ENCODE data around the gene EEFSEC.

EEFSEC gene

DNA sequence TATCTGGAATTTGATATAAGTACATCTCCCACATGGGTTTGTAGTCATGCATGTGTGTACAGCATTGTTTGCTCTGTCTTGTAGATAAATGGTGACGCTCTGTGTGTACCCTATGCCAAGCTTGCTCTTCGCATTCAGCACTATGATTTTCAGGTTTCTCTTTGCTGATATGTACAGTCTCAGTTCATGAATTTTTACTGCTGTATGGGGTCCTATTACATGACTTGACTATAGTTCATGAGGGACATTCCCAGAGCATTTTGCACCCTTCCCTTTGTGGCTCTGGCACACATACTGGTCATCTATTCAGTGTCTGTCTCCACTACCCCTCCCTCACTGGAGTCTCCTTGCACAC, 132.7 kb downstream of the EEFSEC start:
- no peak overlapping the region for H3K4me3 ChIP-seq (ENCODE audit: low read depth, low read length)
- no peak for TF ChIP-seq CTCF (IDR thresholded peaks at IDR 0.05; ENCODE audit: borderline replicate concordance, insufficient read depth, low read depth, low read length)

DNA sequence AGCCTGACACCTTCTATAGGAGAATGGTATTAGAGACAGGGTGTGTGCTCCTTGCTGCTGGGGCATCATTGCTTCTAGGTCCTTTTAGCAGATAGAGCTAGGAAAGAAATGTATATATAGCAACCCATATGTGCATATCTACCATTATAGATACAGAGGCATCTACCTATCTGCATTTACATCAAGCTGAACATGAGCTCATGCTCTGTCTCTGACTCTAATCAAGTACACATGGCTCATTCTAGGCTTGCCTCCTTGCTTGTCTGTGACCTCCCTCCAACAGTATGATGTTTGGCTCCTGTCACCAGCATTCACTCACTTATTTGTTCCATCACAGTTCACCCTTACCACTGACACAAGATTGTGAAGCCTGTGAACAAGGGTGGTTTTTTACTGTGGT, 133.4 kb downstream of the EEFSEC start:
- TF ChIP-seq CTCF (IDR thresholded peaks at IDR 0.05; ENCODE audit: borderline replicate concordance, insufficient read depth, low read depth, low read length): no peak
- H3K4me3 ChIP-seq (ENCODE audit: low read depth, low read length): no peak overlapping the region

- no peak overlapping the region for H3K4me3 ChIP-seq (ENCODE audit: low read depth, low read length)
- TF ChIP-seq CTCF (IDR thresholded peaks at IDR 0.05; ENCODE audit: borderline replicate concordance, insufficient read depth, low read depth, low read length): no peak
Measured at GRCh38 chr3:128287216-128287615, 133.9 kb downstream of the EEFSEC start.

- TF ChIP-seq CTCF (IDR thresholded peaks at IDR 0.05; ENCODE audit: borderline replicate concordance, insufficient read depth, low read depth, low read length): no peak
- no peak overlapping the region for H3K4me3 ChIP-seq (ENCODE audit: low read depth, low read length)
Measured at GRCh38 chr3:128289534-128289933, 136.3 kb downstream of the EEFSEC start.

DNA sequence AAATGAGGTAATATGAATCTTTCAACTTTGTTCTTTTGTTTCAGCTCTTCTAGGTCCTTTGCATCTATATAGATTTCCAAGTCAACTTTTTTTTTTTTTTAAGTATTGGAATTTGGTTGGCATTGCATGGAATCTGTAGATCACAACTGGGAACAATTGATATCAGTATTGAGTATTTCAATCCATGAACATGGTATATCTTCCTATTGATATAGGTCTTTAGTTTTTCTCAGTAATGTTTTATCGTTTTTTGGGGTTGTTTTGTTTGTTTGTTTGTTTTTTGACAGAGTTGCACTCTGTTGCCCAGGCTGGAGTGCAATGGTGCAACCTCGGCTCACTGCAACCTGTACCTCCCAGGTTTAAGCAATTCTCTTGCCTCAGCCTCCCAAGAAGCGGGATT, 137.2 kb downstream of the EEFSEC start:
- no peak overlapping the region for H3K4me3 ChIP-seq (ENCODE audit: low read depth, low read length)
- no peak for TF ChIP-seq CTCF (IDR thresholded peaks at IDR 0.05; ENCODE audit: borderline replicate concordance, insufficient read depth, low read depth, low read length)

DNA sequence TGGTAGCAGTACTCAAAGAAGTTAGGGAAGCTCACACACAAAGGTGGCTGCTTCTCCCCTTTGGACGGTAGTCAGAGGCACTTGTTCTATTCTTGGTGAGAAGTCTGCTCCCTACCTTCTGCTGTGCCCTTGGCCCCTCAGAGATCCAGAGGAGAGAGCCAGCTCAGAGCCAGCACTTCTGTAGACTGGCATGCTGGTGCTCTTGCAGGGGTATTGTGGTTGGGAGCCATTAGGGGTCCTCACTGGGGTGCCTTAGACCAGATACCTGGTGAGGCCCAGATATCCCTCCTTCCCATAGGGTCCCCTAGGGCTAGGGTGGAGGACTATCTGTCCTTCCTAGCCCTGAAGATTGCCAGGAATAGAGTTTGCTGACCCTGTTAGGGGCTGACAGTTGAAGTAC, 140.6 kb downstream of the EEFSEC start:
- H3K4me3 ChIP-seq (ENCODE audit: low read depth, low read length): no peak overlapping the region
- no peak for TF ChIP-seq CTCF (IDR thresholded peaks at IDR 0.05; ENCODE audit: borderline replicate concordance, insufficient read depth, low read depth, low read length)

DNA sequence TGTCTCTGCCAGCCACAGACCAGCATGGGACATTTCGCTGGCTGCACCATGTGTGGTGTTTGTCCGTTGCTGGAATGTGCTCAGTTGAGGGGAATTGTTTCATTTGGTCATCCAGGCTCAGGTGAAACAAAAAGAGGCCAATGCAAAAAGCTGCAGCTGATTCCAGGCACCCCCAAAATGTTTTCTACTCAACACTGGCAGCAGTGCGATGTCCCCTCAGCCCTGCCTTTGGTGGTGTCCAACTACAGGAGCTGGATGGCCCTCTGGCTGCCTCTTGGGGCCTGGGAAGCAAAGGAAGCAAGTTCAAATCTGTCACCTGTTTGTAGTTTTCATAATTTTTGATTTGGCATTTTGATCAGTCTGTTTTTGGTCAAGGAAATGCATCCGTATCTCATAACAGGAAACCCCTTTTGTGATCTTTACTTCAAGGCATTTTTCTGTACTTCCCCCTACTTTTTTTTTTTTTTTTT, 141.8 kb downstream of the EEFSEC start:
- no peak for TF ChIP-seq CTCF (IDR thresholded peaks at IDR 0.05; ENCODE audit: borderline replicate concordance, insufficient read depth, low read depth, low read length)
- H3K4me3 ChIP-seq (ENCODE audit: low read depth, low read length): no peak overlapping the region
